Right renal cortex interstitium (tissue), 3 donors: Measurements from ENCODE around the gene DNM1. TPM values are rescaled to one million over a fixed set of nuclear protein-coding genes. Genes with fewer than 3 reads are reported as not detected.
"Not testable (repeated sequence)": the region's sequence is repeated elsewhere in the genome, so short reads cannot be mapped to it uniquely, and the experiment has no call there.

Experiments used
- DNase-seq, 3 donors: peaks; one replicate each; pipeline ENCODE4 v3.0.0-alpha.2; 2013; ENCODE audit warnings: low read depth in 3 of 3, low spot score in 2 of 3
- polyA plus RNA-seq, 3 donors: library from polyadenylated mRNA; unstranded; fragments of 120-200 nt; gene quantifications; one replicate each; pipeline ENCODE4 v1.2.1, GENCODE V29; 2013; ENCODE audit not compliant: insufficient read length in 3 of 3

The DNM1 gene
- polyA plus RNA-seq, 3 donors: 72.8 to 78.4 (median 74.6) TPM

- DNase-seq: no peak
Observed at GRCh38 chr9:128175726-128176125, 27.5 kb upstream of the DNM1 start.

- no peak for DNase-seq
Observed at GRCh38 chr9:128178806-128179431, 24.3 kb upstream of the DNM1 start.

GRCh38 chr9:128180001-128180400, 23.2 kb upstream of the DNM1 start:
- DNase-seq: no peak

GRCh38 chr9:128180447-128180846, 22.7 kb upstream of the DNM1 start:
- DNase-seq: no peak

GRCh38 chr9:128181480-128181879, 21.7 kb upstream of the DNM1 start:
- DNase-seq: not testable (repeated sequence)

GRCh38 chr9:128182893-128183588, 20.1 kb upstream of the DNM1 start:
- no peak for DNase-seq

GRCh38 chr9:128185979-128186965, 16.9 kb upstream of the DNM1 start:
- no peak for DNase-seq

- DNase-seq: no peak
Observed at GRCh38 chr9:128187361-128187760, 15.8 kb upstream of the DNM1 start.

GRCh38 chr9:128188209-128188608, 15.0 kb upstream of the DNM1 start:
- DNase-seq: no peak

- no peak for DNase-seq
Observed at GRCh38 chr9:128190013-128190412, 13.2 kb upstream of the DNM1 start.

GRCh38 chr9:128190516-128191405, 12.4 kb upstream of the DNM1 start:
- DNase-seq: no peak

GRCh38 chr9:128191406-128192046, 11.7 kb upstream of the DNM1 start, which contains the start of gene CIZ1:
Gene CIZ1, minus strand, starts transcription at chr9:128191572. Its CDS starts 715 bp downstream, at chr9:128190857.
- no peak for DNase-seq

- DNase-seq: peak in 1 of 3 donors; percentile 76
Observed at GRCh38 chr9:128192601-128193371, 10.4 kb upstream of the DNM1 start.

GRCh38 chr9:128193469-128194096, 9.6 kb upstream of the DNM1 start:
- no peak for DNase-seq

- DNase-seq: no peak
Observed at GRCh38 chr9:128201441-128202369, 1.5 kb upstream of the DNM1 start.

- no peak for DNase-seq
Observed at GRCh38 chr9:128202648-128203023, 543 bp upstream of the DNM1 start.
